OCI-LY3 (cell line): ENCODE data around the gene OSBPL3.

ENCODE experiments used
- H2AFZ ChIP-seq: fragments of 200-600, 300-600 bp; shearing (Covaris generic); 2 replicates; pipeline ENCODE4 v1.6.0; 2014; ENCODE audit warnings: antibody characterized with exemption, low read depth, low read length
- H3K27ac ChIP-seq: fragments of 200-600, 300-600 bp; sonication (generic); 2 replicates; pipeline ENCODE4 v1.5.1; 2014; ENCODE audit warnings: mild to moderate bottlenecking, low read length, moderate library complexity, mixed read lengths
- H3K27me3 ChIP-seq: fragments of 200-600, 300-600 bp; sonication (generic); 2 replicates; pipeline ENCODE4 v1.6.1; 2014; ENCODE audit warnings: low read depth, low read length, mixed read lengths
- H3K36me3 ChIP-seq: fragments of 200-600, 300-600 bp; sonication (generic); replicated peaks from 2 replicates; pipeline ENCODE3; 2014; ENCODE audit warnings: low read depth, low read length, mixed read lengths
- H3K4me1 ChIP-seq: fragments of 300-600, 200-600 bp; sonication (generic); 2 replicates; pipeline ENCODE4 v1.6.1; 2014; ENCODE audit warnings: low read length, mixed read lengths
- H3K4me2 ChIP-seq: fragments of 200-600, 300-600 bp; sonication (generic); 2 replicates; pipeline ENCODE4 v1.6.1; 2014; ENCODE audit warnings: low read length, mixed read lengths
- H3K4me3 ChIP-seq: fragments of 300-600, 200-600 bp; sonication (generic); 2 replicates; pipeline ENCODE4 v1.5.1; 2014; ENCODE audit warnings: antibody characterized with exemption, mild to moderate bottlenecking, low read length, moderate library complexity
- H3K79me2 ChIP-seq: fragments of 300-600, 200-600 bp; shearing (Covaris generic); 2 replicates; pipeline ENCODE4 v1.6.1; 2014; ENCODE audit warnings: mild to moderate bottlenecking, low read length, mixed read lengths
- H3K9ac ChIP-seq: fragments of 300-600, 200-600 bp; shearing (Covaris generic); 2 replicates; pipeline ENCODE4 v1.6.0; 2014; ENCODE audit warnings: mild to moderate bottlenecking, low read length, moderate library complexity
- H3K9me3 ChIP-seq: fragments of 200-600, 300-600 bp; shearing (Covaris generic); 2 replicates; pipeline ENCODE4 v1.6.1; 2014; ENCODE audit warnings: low read length, mixed read lengths; ENCODE audit not compliant: insufficient read depth
- H4K20me1 ChIP-seq: fragments of 200-600, 300-600 bp; sonication (generic); 2 replicates; pipeline ENCODE4 v1.6.1; 2016; ENCODE audit warnings: low read length, mixed read lengths; ENCODE audit not compliant: insufficient read depth
- CTCF ChIP-seq: fragments of 200-600, 300-600 bp; sonication (generic); IDR thresholded peaks from 2 replicates; pipeline ENCODE4 v1.5.1; 2014; ENCODE audit warnings: antibody characterized with exemption, low read length, low read depth
- EZH2phosphoT487 ChIP-seq: fragments of 200-600 bp; shearing (Covaris generic); IDR thresholded peaks from 2 replicates; pipeline ENCODE4 v1.6.1; 2018; ENCODE audit warnings: antibody characterized with exemption, mixed run types, low read depth

Gene OSBPL3

GRCh38 chr7:24880886-24881285 lies 99.1 kb downstream of the OSBPL3 start:
- peaks cover 26% of the 10 kb centered on the region for H3K4me1 ChIP-seq
- H3K27ac ChIP-seq = no peak overlapping the region
- no peaks in the 10 kb centered on the region for H3K9me3 ChIP-seq
- no peaks in the 10 kb centered on the region for H3K27me3 ChIP-seq
- H3K4me3 ChIP-seq = no peak overlapping the region
- H3K9ac ChIP-seq = no peak overlapping the region
- H3K79me2 ChIP-seq = no peaks in the 10 kb centered on the region
- no peak for TF ChIP-seq CTCF
- no peak for TF ChIP-seq EZH2phosphoT487
- no peak overlapping the region for H2AFZ ChIP-seq
- H4K20me1 ChIP-seq = no peaks in the 10 kb centered on the region
- H3K4me2 ChIP-seq = no peak overlapping the region
- no peaks in the 10 kb centered on the region for H3K36me3 ChIP-seq

GRCh38 chr7:24879291-24879690 lies 100.7 kb downstream of the OSBPL3 start:
- H3K79me2 ChIP-seq = no peaks in the 10 kb centered on the region
- peaks cover 26% of the 10 kb centered on the region for H3K4me1 ChIP-seq
- H2AFZ ChIP-seq = no peak overlapping the region
- H3K36me3 ChIP-seq = no peaks in the 10 kb centered on the region
- no peaks in the 10 kb centered on the region for H3K9me3 ChIP-seq
- H3K4me2 ChIP-seq = no peak overlapping the region
- H3K9ac ChIP-seq = no peak overlapping the region
- no peak overlapping the region for H3K4me3 ChIP-seq
- no peak overlapping the region for H3K27ac ChIP-seq
- no peaks in the 10 kb centered on the region for H3K27me3 ChIP-seq
- no peak for TF ChIP-seq EZH2phosphoT487
- no peak for TF ChIP-seq CTCF
- H4K20me1 ChIP-seq = no peaks in the 10 kb centered on the region

GRCh38 chr7:24877790-24878311 lies 102.1 kb downstream of the OSBPL3 start:
- no peak overlapping the region for H3K4me3 ChIP-seq
- H3K27me3 ChIP-seq = no peaks in the 10 kb centered on the region
- peak overlapping the region; percentile 60 for H3K4me2 ChIP-seq
- H2AFZ ChIP-seq = no peak overlapping the region
- H3K9me3 ChIP-seq = no peaks in the 10 kb centered on the region
- H3K36me3 ChIP-seq = no peaks in the 10 kb centered on the region
- no peaks in the 10 kb centered on the region for H3K79me2 ChIP-seq
- no peak for TF ChIP-seq EZH2phosphoT487
- TF ChIP-seq CTCF = no peak
- H3K9ac ChIP-seq = no peak overlapping the region
- H3K27ac ChIP-seq = no peak overlapping the region
- H4K20me1 ChIP-seq = no peaks in the 10 kb centered on the region
- peaks cover 13% of the 10 kb centered on the region for H3K4me1 ChIP-seq

GRCh38 chr7:24874791-24875190 lies 105.2 kb downstream of the OSBPL3 start:
- Histone ChIP-seq H3K27ac (no peak overlapping the region), H3K4me2 (no peak overlapping the region)
- TF ChIP-seq CTCF (no peak), EZH2phosphoT487 (no peak)

More at GRCh38 chr7:24874791-24875190, 105.2 kb downstream of the OSBPL3 start:
- H3K9me3 ChIP-seq = no peaks in the 10 kb centered on the region
- H3K4me3 ChIP-seq = no peak overlapping the region
- no peaks in the 10 kb centered on the region for H4K20me1 ChIP-seq
- H3K36me3 ChIP-seq = no peaks in the 10 kb centered on the region
- no peaks in the 10 kb centered on the region for H3K27me3 ChIP-seq
- no peak overlapping the region for H2AFZ ChIP-seq
- H3K9ac ChIP-seq = no peak overlapping the region
- no peaks in the 10 kb centered on the region for H3K79me2 ChIP-seq
- H3K4me1 ChIP-seq = peaks cover 20% of the 10 kb centered on the region
